Measurements from ENCODE around the gene GFI1. TPM values are rescaled to one million over a fixed set of nuclear protein-coding genes. Genes with fewer than 3 reads are reported as not detected.

GFI1 gene
- total and polyA plus RNA-seq, 2 of the 13 experiments (the other 11 are each of a cell fraction or from before 2014, with no cell fraction given): 10.3 to 10.5 TPM

DNA sequence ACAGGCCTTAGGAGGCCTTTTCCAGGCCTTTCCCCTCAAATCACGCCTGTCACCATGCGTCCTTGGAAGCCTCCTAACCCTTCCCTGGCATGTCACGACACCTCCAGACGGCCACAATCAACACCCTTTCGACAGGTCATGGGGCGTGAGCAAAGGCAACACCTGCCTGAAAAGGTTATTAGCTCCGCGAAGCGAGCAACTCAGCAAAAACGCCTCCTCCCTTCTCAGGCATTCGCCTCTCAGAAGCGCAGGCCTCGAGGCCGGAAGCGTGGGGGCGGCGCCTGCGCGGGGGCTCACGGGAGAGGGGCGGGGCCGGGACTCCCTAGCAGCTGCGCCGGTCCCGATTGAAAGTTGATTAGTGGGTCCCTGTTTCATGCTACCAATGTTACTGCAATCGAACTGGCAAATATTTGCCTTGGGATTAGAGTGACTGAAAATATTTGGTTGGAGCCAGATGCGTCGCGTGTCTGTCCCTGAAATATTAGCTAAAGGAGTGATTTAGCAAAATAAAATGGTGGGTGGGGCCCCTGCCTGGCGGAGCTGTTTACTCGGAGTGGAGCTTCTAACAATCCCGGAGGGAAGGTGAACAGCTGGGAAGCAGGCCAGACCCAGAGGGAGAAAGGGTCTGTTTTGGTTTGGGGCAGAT is 44.9 kb downstream of the GFI1 start (continued):
- TF ChIP-seq ZNF646 (CRISPR knock-in tag; IDR thresholded peaks at IDR 0.05): no peak
- TF ChIP-seq ZNF816 (CRISPR knock-in tag; IDR thresholded peaks at IDR 0.05; ENCODE audit: borderline replicate concordance): peak; percentile 97; the same call in 1 of the 2 replicates
- peak; percentile 69; the same call in 1 of the 2 replicates for TF ChIP-seq ZBTB7A (CRISPR knock-in tag; IDR thresholded peaks at IDR 0.05)
- peak; percentile 35; the same call in 1 of the 2 replicates for TF ChIP-seq KDM4B (CRISPR knock-in tag; IDR thresholded peaks at IDR 0.05)
- TF ChIP-seq ZNF30 (CRISPR knock-in tag; IDR thresholded peaks at IDR 0.05): no peak
- TF ChIP-seq ZNF12 (CRISPR knock-in tag; IDR thresholded peaks at IDR 0.05): peak; percentile 81
- TF ChIP-seq ZNF703 (CRISPR knock-in tag; IDR thresholded peaks at IDR 0.05; ENCODE audit: borderline replicate concordance): peak; percentile 80; the same call in 1 of the 2 replicates
- peak; percentile 61; the same call in 1 of the 2 replicates for TF ChIP-seq ZNF546 (CRISPR knock-in tag; conservative IDR thresholded peaks at IDR 0.05)
- TF ChIP-seq BRCA1 (CRISPR knock-in tag; IDR thresholded peaks at IDR 0.05): no peak; the same call in 1 of the 2 replicates
- TF ChIP-seq SRSF4 (IDR thresholded peaks at IDR 0.05; ENCODE audit: low read depth, low read length, poor library complexity, severe bottlenecking): no peak
- no peak; the same call in 1 of the 2 replicates for TF ChIP-seq ESRRA (CRISPR knock-in tag; IDR thresholded peaks at IDR 0.05; ENCODE audit: low read depth)
- TF ChIP-seq NR2C2 (CRISPR knock-in tag; IDR thresholded peaks at IDR 0.05; ENCODE audit: borderline replicate concordance): no peak; the same call in 1 of the 2 replicates
- no peak for TF ChIP-seq ZNF7 (CRISPR knock-in tag; IDR thresholded peaks at IDR 0.05)
- no peak for TF ChIP-seq CREB1 (IDR thresholded peaks at IDR 0.05)
- TF ChIP-seq CREB1 (CRISPR knock-in tag; IDR thresholded peaks at IDR 0.05): peak; percentile 62; the same call in 1 of the 2 replicates
- no peak for TF ChIP-seq HOXA7 (CRISPR knock-in tag; IDR thresholded peaks at IDR 0.05)
- TF ChIP-seq, protein P1, sequence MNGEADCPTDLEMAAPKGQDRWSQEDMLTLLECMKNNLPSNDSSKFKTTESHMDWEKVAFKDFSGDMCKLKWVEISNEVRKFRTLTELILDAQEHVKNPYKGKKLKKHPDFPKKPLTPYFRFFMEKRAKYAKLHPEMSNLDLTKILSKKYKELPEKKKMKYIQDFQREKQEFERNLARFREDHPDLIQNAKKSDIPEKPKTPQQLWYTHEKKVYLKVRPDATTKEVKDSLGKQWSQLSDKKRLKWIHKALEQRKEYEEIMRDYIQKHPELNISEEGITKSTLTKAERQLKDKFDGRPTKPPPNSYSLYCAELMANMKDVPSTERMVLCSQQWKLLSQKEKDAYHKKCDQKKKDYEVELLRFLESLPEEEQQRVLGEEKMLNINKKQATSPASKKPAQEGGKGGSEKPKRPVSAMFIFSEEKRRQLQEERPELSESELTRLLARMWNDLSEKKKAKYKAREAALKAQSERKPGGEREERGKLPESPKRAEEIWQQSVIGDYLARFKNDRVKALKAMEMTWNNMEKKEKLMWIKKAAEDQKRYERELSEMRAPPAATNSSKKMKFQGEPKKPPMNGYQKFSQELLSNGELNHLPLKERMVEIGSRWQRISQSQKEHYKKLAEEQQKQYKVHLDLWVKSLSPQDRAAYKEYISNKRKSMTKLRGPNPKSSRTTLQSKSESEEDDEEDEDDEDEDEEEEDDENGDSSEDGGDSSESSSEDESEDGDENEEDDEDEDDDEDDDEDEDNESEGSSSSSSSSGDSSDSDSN (CRISPR knock-in tag; IDR thresholded peaks at IDR 0.05): no peak
- TF ChIP-seq SIX4 (CRISPR knock-in tag; IDR thresholded peaks at IDR 0.05): peak; percentile 75

All from HepG2 (cell line).